ENCODE results near the gene CHST15.

The CHST15 gene

DNA sequence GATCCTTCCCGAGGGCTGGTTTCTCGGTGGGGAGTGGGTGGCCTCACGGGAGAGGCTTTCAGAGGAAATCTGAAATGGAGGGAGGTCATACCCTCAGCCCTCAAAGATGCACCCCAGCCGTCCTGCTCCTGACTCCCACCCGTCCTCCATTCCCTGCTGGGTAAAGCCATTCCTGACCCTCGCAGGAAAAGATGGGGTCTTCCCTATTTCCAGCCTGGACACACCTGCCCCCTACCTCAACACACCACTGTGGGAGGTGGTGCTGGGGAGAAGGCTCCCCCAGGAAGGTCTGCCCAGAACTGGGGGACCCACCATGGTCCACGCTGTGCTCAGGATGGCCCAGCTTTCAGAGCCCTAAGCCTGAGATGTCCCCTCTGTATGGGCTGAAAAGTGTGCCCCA is 86.9 kb downstream of the CHST15 start:
- DNase-seq, result no peak

DNA sequence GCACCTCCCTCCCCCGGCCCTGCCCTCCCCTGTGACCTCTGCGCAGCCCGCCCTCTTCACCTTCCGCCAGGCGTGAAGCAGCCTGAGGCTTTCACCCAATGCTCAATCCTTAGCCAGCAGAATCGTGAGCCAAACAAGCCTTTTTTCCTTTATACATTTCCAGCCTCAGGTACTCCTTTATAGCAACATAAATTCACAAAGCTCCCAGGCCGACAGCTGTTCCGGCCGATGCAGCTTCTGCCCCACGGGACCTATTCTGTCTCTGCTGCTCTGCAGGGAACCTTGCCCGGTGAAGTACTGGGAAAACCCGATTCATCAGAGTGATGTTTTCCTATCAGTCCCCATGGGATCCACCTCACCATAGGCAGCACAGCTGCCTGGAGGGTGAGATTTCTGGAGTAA is 87.4 kb downstream of the CHST15 start:
- DNase-seq, result no peak

DNA sequence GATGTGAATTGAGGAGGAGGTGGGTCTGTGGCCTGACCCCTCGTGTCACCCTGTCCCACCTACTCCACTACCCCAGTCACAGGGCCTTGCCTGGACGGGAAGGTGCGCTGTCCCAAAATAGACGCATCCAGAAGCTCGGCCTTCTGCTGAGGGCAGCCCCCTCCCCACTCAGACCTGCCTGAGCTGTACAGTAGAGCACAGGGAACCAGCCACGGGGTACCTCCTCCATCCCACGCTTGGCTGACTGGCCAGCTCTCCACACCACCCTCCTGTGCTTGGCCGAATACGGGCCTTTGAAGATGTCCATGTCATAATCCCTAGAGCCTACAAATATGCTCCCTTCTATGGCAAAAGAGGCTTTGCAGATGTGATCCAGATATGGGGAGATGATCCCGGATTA is 88.3 kb downstream of the CHST15 start:
- DNase-seq, result no peak

DNA sequence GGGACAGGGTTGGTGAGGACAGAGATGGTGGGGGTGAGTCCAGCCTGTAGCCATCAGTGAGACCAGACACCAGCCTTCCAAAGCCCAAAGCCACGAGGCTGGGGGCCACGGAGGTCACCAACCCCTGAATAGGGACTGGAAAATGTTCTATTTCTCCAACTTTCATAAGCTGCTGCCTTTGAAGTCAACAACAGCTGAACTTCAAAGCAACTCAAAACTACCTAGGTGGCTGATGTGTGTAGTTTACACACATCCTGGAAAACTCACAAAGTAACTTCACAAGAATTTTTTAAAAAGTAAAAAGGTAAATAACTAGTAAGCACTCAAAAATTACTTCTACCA is 88.8 kb downstream of the CHST15 start:
- no peak for DNase-seq

DNA sequence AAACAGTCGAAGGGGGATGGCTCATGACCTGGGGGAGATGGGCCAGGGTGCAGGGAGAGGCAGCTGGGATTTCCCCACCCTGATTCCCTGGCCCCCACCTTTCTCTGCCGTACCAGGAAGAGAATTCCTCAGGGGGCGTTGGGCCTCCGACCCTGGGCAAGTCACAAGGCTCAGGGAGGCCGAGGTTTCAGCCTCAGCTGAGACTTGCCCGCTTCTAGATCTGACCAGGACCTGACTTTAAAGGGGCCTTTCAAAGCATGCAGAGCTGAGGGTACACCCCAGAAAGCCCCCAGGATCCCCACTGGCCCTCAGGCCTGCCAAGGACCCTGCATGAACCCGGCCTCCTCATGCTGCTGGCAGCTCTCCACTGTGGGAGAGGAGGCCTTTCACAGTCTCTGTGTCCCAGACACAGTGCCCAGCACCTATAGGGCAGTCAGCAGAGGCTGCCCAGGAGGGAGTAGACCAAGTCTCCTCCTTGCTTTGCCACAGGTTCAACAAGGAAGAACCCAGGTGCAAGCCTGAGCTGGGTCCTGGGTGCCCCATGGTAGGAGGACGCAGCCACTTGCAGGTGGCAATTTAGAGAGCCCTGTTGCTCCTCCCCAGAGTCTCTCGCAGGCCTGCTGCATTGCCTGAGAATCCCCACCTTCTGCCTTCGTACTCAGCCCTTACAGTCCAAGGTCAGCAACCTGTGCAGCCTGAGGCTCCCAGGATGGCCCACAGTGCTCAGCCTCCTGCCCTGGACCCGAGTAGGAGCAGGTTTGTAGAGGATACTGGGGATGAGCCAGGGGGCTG is 89.3 kb downstream of the CHST15 start:
- no peak for DNase-seq

DNA sequence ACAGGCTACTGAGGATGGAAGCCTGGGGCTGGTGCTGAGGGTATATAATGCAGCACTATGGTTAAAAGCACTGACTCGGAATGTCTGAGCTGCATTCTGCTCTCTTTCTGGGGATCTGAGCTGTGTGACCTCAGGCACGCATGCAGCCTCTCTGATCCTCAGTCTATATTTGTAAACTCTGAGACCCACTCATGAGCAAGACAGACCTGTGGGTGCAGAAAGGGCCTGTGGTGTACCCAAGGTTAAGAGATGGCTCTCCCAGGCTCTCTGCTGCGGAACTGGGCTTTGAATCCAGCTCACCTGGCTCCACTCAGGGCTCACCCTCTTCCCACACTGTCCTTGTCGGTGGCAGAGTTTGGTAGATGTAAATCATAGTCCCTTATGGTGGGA is 89.9 kb downstream of the CHST15 start:
- no peak for DNase-seq

DNA sequence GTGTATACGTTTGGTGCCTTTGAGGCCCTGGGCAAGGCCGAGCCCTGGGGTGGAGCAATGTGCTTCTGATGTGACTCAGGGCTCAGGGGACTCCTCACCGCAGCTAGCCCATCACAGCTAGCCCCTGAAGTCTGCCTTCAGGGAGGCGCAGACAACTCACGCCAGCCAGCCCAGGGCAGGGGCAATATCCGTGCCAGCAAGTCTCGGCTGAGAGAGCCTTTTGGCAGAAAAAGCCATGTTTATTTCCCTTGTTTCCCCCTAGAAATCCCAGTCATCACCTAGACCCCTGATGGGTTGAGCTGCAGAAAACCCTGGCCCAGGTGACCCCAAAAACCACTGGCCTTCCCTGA is 90.4 kb downstream of the CHST15 start:
- DNase-seq, result no peak

DNA sequence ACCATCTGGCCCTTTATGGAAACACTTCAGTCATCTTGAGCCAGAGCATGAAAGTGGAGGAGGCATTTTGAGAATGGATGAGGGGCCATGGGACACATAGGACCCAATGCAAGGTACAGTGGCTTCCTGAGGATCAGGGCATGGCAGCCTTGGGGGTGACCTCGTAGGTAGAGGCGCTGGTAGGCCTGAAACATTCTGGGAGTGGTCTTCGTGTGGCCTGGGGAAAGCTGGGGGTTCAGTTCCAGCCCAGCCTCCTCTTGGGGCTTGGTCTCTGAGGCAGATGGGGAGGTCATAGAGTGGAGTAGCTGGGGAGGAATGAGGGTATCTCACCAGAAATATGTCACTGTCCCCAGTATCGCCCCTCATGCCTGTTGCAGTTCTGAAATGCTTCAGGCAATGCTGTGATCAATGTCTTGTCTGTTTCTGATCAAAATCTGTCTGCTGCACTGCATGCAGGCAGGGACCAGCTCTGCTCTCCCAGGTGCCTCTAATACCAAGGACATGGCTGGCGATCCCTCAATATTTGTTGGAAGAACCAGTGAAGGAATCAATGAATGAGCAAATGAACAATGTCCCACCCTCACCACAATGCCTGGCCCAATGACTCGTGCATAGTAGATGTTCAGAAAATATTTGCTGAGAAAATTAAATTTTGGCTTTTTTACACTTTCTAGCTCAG is 90.9 kb downstream of the CHST15 start:
- no peak for DNase-seq

DNA sequence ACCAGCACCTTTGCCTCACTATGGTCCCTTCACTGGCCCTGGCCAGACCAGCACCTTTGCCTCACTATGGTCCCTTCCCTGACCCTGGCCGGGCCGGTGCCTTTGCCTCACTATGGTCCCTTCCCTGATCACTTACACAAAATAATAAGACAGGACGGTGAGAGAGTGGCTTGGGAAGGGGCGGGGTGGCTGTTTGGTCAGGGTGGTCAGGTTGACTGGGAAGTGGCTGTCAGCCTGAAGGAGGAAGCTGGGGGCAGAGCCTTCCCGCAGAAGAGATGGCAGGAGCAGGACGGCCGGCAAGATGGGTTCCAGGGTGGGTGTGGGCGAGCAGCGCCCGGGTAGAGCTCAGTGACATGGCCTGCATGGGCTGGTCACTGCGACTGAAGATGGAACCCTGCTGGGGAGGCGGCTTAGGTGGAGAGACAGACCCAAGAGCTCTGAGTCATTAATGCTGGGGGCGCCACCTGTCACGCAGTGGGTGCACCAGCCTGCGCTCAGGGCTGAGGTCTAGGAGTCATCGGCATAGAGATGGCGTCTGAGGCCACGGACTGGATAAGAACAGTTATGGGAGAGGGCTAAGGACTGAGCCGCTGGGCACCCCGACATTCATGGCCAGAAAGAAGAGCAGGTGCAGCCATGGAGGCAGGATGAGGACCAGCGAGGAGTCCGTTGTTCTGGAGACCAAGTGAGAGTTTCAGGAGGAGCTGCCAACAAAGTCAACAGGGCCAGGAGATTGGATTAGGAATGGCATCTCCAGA is 91.8 kb downstream of the CHST15 start:
- DNase-seq, result no peak

DNA sequence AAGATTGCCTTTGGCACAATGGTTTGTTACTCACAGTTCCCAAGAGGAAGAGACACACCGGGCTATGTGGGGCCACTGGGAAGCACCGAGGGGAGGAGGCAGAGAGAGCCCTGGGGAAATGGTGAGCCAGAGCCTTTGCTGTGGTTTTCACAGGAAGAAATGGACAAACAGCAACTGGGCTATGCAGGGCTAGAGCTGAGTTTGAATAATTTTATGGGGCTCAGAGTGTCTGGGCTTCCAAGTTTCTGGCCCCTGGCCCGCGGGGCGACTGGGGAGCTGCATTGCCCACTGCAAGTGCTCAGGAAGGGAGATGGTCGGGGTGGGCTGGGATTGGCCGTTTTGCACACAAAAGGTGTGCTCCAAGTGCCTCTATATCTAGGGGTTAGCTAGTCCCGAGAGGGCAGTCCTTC is 92.6 kb downstream of the CHST15 start:
- DNase-seq, result no peak

DNA sequence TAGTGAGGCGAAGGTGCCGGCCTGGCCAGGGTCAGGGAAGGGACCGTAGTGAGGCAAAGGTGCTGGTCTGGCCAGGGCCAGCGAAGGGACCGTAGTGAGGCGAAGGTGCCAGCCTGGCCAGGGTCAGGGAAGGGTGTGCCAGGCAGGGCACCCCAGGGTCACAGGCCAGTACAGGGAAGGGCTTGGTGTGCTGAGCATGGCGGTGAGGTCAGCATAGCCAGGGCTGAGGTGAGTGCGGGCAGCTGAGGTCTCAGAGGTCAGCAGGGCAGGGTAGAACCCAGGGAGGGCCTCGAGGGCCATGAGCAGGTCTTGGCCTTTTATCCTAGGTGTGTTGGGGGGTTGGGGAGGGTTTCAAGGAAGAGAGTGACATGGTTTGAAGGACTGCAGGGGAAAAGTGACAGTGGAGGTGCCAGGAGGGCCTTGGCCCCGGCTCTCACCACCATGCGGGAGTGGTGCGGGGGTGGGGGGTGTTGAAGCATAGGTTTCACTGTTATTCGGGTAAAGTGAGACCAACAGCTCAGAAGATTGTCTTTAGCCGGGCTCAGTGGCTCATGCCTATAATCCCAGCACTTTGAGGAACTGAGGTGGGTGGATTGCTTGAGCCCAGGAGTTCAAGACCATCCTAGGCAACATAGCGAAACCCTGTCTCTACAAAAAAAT is 93.3 kb downstream of the CHST15 start:
- no peak for DNase-seq

DNA sequence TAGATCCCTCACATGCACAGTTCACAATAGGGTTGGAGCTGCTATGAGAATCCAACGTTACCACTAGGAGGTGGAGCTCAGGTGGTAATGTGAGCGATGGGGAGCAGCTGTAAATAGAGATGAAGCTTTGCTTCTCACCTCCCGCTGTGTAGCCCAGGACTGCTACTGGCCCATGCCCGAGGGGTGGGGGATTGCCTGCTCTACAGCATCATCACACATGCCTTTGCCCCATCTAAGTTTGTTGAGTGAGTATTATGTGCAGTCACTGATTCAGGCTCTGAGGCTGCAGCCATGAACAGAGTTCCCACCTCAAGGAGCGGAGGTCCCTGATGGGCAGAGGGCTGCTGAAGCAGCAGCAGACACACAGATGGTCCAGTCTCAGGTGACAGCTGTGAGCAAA is 94.1 kb downstream of the CHST15 start:
- DNase-seq, result no peak

DNA sequence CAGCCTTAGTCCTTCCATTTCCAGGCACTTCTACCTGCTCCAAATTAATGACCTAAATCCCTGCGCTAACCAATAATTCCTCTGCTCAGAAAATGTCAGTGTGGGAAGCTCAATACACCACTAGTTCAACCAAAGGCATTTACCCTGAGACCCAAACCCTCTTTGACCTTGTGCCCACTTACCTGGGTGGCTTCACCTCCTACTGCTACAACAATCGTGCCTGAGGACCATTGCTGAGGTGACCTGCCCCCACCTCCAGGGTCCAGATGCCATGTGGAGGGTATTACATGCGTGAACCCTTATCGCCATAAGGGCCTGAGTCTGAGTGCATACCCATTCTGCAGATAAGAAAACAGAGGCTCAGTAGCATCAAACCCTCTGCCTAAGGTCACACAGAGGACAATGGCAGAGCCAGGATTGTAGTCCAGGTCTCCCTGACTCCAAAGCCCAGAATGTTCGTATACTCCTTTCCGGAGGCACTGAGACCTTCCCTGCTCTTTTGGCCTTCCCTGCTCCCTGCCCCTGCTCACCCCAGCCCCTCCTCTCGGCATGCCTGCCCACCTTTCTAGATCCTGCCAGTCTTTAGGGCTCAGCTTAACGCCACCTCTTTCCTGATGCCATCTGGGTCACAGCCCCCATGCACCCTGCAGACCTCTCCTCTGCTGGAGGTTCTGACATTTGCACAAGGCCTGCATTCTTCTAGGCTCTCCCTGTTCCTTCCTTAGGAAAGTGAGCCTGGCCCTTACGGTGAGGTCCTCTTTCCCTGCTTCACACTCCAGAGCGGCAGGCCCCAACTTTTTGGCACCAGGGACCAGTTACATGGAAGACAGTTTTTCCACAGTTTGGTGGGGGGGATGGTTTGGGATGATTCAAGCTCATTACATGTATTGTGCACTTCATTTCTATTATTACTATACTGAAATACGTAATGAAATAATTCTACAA is 94.9 kb downstream of the CHST15 start:
- no peak for DNase-seq

DNA sequence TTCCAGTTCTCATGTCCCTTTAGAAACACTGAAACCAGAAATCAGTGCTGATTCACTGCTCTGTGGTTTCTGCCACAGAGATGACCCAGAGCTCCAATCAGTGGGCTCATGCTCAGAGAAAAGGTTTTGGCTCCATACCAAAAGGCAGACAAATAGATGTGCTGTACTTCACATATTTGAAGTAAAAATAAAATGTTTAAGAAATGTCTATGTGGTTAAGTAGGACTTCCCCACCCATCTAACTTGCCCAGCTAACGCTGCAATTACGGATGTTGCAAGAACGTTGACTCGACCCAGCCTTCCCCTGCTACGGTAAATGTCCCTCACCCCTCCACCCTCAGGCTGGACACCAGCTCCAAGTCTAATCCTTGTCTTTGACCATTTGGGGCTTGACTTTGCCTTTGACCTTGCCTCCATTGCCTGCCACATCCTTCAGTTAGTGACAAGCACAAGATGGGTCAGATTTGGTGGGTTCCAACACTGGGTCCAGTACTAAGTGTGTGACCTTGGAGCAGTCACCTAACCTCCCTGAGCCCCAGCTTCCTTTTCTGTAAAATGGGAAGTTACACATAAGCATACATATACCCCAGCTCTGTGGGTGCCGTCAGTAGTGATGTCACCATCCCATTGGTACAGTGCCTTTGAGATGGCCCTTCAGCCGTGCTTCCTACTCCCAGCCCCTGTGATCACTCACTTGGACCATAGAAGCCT is 95.8 kb downstream of the CHST15 start:
- peak; percentile 85 for DNase-seq

DNA sequence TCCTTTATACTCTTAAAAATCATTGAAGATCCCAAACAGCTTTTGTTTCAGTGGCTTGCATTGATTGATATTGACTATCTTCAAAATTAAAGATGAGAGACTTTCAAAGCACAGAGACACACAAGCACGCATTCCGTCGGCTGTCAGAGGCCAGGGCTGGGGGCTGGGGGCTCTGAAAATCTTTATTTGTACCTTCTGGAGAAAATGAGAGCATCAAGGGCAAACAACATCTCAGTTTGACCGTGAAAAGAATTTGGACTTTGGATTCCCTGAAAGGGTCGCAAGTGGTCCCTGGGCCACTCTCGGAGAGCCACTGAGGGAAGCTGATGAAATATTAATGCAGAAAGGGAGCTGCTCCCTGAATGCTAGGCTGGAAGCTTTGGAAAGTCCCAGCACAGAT is 96.4 kb downstream of the CHST15 start:
- DNase-seq, result no peak

DNA sequence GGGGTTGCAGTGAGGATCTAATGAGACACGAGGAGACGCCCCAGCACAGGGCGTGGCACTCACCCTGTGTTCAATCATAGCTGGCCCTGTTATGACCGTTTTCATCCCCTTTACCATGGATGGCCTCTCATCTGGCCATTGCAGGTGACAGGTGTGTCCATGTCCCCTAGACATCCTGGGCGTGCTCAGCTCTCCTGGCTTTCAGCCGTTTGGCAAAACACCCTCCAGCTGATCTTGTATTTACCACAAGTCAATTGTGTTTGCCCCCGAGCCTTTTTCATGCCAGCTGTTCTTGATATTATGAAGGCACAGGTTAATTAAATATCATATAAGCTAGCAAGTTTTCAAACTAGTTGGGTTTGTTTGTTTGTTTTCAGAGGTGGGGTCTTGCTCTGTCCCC is 97.1 kb downstream of the CHST15 start:
- peak; percentile 7 for DNase-seq

DNA sequence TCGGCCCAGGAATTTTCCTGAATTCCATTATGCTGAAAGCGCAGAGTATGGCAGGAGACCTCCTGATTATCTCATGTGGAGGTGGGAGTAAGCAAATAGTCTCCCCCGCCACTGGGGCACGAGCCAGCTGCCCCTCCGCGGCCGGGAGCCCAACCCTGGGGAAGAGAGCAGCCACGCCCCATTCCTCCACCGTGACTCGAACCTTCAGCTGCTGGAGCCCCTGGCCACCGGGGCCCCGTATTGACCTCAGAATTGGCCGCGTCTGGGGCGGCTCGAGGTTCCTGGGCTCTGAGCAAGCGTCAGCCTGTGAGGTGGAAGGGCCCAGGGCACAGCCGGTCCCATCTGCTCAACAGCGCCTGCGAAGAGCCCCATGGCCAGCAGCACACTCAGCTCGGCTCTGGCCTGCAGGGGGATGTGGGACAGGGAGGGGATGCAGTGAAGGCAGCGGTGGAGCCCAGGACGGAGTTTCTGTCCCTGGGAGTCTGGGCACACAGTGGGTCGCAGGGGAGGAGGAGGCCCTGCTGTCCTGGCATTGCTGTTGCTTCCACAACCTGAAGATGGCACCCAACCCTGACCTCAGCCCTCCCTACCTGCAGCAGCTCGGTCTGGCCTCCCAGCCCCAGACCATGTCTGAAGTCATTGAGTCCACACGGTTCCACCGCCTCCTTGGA is 97.8 kb downstream of the CHST15 start:
- peak; percentile 59 for DNase-seq

DNA sequence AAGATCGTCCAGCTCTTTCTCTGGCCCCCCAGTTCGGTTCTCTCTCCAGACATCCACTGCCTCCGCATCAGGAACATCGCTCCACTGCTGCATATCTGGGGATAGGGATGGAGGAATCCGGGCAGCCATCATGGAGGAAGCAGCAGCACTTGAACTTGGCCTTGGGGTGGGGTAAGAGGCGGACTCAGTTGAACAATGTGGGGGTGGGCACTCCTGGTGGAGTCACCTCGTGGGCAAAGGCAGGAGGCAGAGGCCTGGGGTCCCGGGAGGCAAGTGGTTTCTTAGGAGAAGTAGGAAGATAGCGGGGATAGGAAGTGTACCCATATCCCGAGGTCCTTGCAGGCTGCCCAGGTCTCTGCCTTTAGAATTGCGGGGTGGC is 98.3 kb downstream of the CHST15 start:
- no peak for DNase-seq

DNA sequence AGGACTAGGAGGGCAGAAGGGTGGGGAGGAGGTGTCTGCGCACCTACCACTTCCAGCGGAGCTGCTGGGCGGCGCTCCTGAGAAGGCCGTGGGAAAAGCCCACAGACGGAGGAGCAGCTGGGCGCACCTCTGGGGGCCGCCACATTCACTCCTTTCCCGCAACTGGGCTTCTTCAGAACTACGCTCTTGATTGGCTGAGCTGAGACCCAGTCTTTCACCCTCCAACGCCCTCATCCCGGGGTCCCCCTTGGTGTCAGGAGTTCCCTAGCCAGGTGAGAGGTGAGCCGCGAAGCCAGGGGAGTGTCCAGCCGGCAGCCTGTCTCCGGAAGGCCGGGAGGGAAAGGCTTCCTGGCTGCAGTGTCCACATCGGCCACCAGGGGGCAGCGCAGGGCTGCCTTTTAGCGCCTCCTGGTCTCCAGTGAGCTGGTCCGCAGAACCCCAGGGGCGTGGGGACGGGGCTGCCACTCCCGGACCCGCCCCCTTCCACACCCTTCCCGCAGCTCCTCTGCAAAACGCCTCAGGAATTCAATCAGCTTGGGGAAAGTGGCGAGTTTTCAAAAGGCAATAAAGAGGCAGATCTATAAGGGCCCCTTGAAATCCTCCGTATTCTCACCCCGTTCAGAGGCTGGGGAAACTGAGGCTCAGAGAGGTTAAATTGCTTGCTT is 98.8 kb downstream of the CHST15 start:
- DNase-seq, result peak; percentile 77

DNA sequence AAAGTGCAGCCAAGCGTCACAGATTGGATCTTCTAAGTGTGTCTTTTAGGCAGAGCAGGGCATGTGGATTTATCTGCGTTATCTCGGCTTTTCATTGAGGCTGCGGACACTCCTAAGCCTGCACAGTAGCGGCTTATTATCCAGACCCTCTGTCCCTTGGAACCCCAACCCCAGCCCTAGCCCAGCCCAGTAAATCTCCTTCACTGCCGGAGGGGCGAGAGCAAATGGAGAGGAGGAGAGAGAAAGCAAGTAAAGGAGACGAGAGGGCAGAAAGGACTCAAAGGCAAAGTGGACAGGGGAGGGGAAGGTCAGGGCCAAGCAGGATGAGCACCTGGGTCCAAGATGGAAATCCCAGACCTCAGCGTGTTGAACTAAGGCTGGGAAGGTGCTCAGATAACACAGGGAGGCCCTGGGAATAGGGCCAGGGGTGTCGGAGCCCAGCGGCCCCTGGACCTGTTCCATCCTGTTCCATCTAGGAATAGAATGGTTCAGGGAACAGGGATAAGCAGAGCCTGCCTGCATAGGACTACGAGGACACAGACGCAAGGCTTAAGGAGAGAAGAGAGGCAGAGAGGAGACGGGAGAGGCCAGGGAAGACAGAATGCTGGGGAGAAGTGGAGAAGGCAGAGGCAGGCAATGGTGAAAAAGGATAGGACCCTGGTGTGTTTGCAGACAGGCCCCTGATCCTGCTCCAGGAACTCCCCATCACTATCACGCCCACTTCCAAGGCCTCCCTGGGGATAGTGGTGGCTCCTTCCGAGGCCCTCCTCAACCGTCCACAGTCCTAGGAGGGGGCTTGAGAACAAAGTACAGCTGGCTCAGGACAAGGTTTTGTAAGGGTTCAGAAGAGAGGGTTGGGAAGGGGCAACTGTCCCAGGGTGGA is 99.6 kb downstream of the CHST15 start:
- no peak for DNase-seq

Measured in RPMI8226 (cell line).